ENCODE data around the gene CNIH1.
"Not testable (repeated sequence)": the region's sequence is repeated elsewhere in the genome, so short reads cannot be mapped to it uniquely, and the experiment has no call there.

- TF ChIP-seq ZNF423, CREB1 (CRISPR knock-in tag; IDR thresholded peaks at IDR 0.05): not testable (repeated sequence)
Observed at GRCh38 chr14:54442961-54443360, 1.8 kb upstream of the CNIH1 start.

All from WTC11 (cell line).